Measurements from ENCODE around the gene FBXO39.
"Not testable (repeated sequence)": the region's sequence is repeated elsewhere in the genome, so short reads cannot be mapped to it uniquely, and the experiment has no call there.

FBXO39 gene

GRCh38 chr17:6793748-6794493 is 17.9 kb downstream of the FBXO39 start:
- DNase-seq (ENCODE audit: low read depth) = no peak

- no peak for DNase-seq (ENCODE audit: low read depth)
These were observed 20.2 kb downstream of the FBXO39 start for GRCh38 chr17:6796017-6796886.

GRCh38 chr17:6796887-6797490 is 21.0 kb downstream of the FBXO39 start:
- DNase-seq (ENCODE audit: low read depth) = no peak

GRCh38 chr17:6797718-6798351 is 21.8 kb downstream of the FBXO39 start:
- no peak for DNase-seq (ENCODE audit: low read depth)

- no peak for DNase-seq (ENCODE audit: low read depth)
These were observed 23.7 kb downstream of the FBXO39 start for GRCh38 chr17:6799738-6800137.

GRCh38 chr17:6800422-6801027 is 24.5 kb downstream of the FBXO39 start:
- no peak for DNase-seq (ENCODE audit: low read depth)

- no peak for DNase-seq (ENCODE audit: low read depth)
These were observed 35.5 kb downstream of the FBXO39 start for GRCh38 chr17:6811510-6811909.

GRCh38 chr17:6812295-6812694 is 36.3 kb downstream of the FBXO39 start:
- no peak for DNase-seq (ENCODE audit: low read depth)

GRCh38 chr17:6815775-6816174 is 39.8 kb downstream of the FBXO39 start:
- no peak for DNase-seq (ENCODE audit: low read depth)

- DNase-seq (ENCODE audit: low read depth) = not testable (repeated sequence)
These were observed 40.4 kb downstream of the FBXO39 start for GRCh38 chr17:6816368-6816767.

- no peak for DNase-seq (ENCODE audit: low read depth)
These were observed 42.9 kb downstream of the FBXO39 start for GRCh38 chr17:6818938-6819337.

GRCh38 chr17:6823011-6823442 is 47.0 kb downstream of the FBXO39 start:
- DNase-seq (ENCODE audit: low read depth) = no peak

GRCh38 chr17:6830383-6830986 is 54.5 kb downstream of the FBXO39 start:
- DNase-seq (ENCODE audit: low read depth) = no peak

- peak; percentile 69 for DNase-seq (ENCODE audit: low read depth)
These were observed 55.7 kb downstream of the FBXO39 start, which contains the start of gene TEKT1 for GRCh38 chr17:6831661-6832263. Gene TEKT1 (minus strand): TSS chr17:6831729. CDS start chr17:6830376, 1,353 bp downstream.

Data from T follicular helper cell (primary cell).